PC-9 (cell line): ENCODE data around the gene MON1B. TPM values are rescaled to one million over a fixed set of nuclear protein-coding genes. Genes with fewer than 3 reads are reported as not detected.

ENCODE experiments used
- Bru-seq: library from RNA; stranded (reverse); fragments of 400-500 nt; gene quantifications from one replicate; lab custom pipeline; 2021; lab: Mats Ljungman, UMichigan
- BruChase-seq, 2 experiments: library from RNA; stranded (reverse); fragments of 400-500 nt; gene quantifications; one replicate each; lab custom pipeline; 2021; lab: Mats Ljungman, UMichigan
- BruUV-seq: library from RNA; stranded (reverse); fragments of 400-500 nt; replicated peaks from 2 replicates; lab custom pipeline; 2021; lab: Mats Ljungman, UMichigan
- CTCF ChIA-PET: fragments of 300-600 bp; sonication (Branson Sonifier 250); formaldehyde crosslinking; loops from one replicate; lab custom pipeline; 2022; ENCODE audit warnings: antibody characterized with exemption; lab: Charles Lee
- POLR2A ChIA-PET: fragments of 300-600 bp; sonication (Branson Sonifier 250); formaldehyde crosslinking; loops from one replicate; lab custom pipeline; 2022; ENCODE audit warnings: antibody characterized with exemption; ENCODE audit not compliant: unreplicated experiment; lab: Charles Lee
- DNase-seq, 2 experiments: peaks; one replicate each; pipeline versions ENCODE4 v3.0.0 to v3.0.0-alpha.2; 2015 to 2022; ENCODE audit warnings: mixed read lengths in 1 of 2
- H2AFZ ChIP-seq: fragments of 200-600 bp; sonication (generic); 2 replicates; pipeline ENCODE4 v1.8.1; 2017; ENCODE audit warnings: antibody characterized with exemption
- H3F3A ChIP-seq: fragments of 200-600 bp; sonication (generic); 2 replicates; pipeline ENCODE4 v1.8.1; 2017; ENCODE audit warnings: antibody characterized with exemption, mild to moderate bottlenecking, low read depth; ENCODE audit not compliant: insufficient read depth
- H3K27ac ChIP-seq: fragments of 200-600 bp; sonication (generic); 2 replicates; pipeline ENCODE4 v1.6.1; 2016; ENCODE audit warnings: mixed run types
- H3K27me3 ChIP-seq: fragments of 200-600 bp; sonication (generic); 2 replicates; pipeline ENCODE4 v1.6.1; 2016; ENCODE audit warnings: low read depth, mixed run types; ENCODE audit not compliant: insufficient read depth
- H3K36me3 ChIP-seq: fragments of 200-600 bp; sonication (generic); 2 replicates; pipeline ENCODE4 v1.6.1; 2016; ENCODE audit warnings: low read depth, mixed run types
- H3K4me1 ChIP-seq: fragments of 200-600 bp; sonication (generic); replicated peaks from 2 replicates; pipeline ENCODE4 v1.6.1; 2016; ENCODE audit warnings: mixed run types; ENCODE audit not compliant: insufficient read depth
- H3K4me2 ChIP-seq: fragments of 200-600 bp; sonication (generic); 2 replicates; pipeline ENCODE4 v1.6.1; 2017; ENCODE audit warnings: mixed run types
- H3K4me3 ChIP-seq: fragments of 200-600 bp; sonication (generic); 2 replicates; pipeline ENCODE4 v1.6.1; 2016; ENCODE audit warnings: mixed run types
- H3K79me2 ChIP-seq: fragments of 200-600 bp; sonication (generic); 2 replicates; pipeline ENCODE4 v1.6.1; 2017; ENCODE audit warnings: low read depth, mixed run types
- H3K9me2 ChIP-seq: fragments of 200-600 bp; sonication (generic); 2 replicates; pipeline ENCODE4 v1.8.1; 2017; ENCODE audit warnings: mild to moderate bottlenecking; ENCODE audit not compliant: insufficient read depth
- H3K9me3 ChIP-seq: fragments of 200-600 bp; sonication (generic); 2 replicates; pipeline ENCODE4 v1.8.1; 2016; ENCODE audit warnings: low read depth; ENCODE audit not compliant: insufficient read depth
- H4K20me1 ChIP-seq: fragments of 200-600 bp; sonication (generic); 2 replicates; pipeline ENCODE4 v1.8.1; 2017; ENCODE audit not compliant: insufficient read depth
- CTCF ChIP-seq: fragments of 200-600 bp; sonication (generic); conservative IDR thresholded peaks from 2 replicates; pipeline ENCODE4 v1.6.1; 2017; ENCODE audit warnings: mixed run types, antibody characterized with exemption, mild to moderate bottlenecking, moderate library complexity
- EZH2 ChIP-seq: fragments of 200-600 bp; sonication (generic); IDR thresholded peaks from 2 replicates; pipeline ENCODE4 v1.8.0; 2017; ENCODE audit warnings: antibody characterized with exemption, low read depth
- intact Hi-C: fragments of 100-400 bp; cut with micrococcal nuclease; formaldehyde crosslinking; loops from one replicate; pipeline ENCODE4 v1.10.0; 2022; ENCODE audit not compliant: unreplicated experiment
- long read RNA-seq: library from polyadenylated mRNA; stranded (forward); transcript quantifications from one replicate; pipeline ENCODE4 v2.0.0, GENCODE V29; 2022
- total RNA-seq: library from RNA; stranded (reverse); gene quantifications from 2 replicates; pipeline ENCODE4 v1.2.3, GENCODE V29; 2021

Gene MON1B
- 57.2 and 57.5 TPM in 2 replicates for total RNA-seq
- percentile 80 among the genes with signal in this experiment for Bru-seq, nascent RNA
- BruChase-seq, experiment 1, labeled RNA remaining after a 2-hour chase = percentile 88 among the genes with signal in this experiment
- BruChase-seq, experiment 2, labeled RNA remaining after a 6-hour chase = percentile 94 among the genes with signal in this experiment
- long read RNA-seq, full-length matches to known transcripts = 25 of 46 reads
- long read RNA-seq, partial matches to known transcripts = 16 of 46 reads
- long read RNA-seq, other reads (novel, unspliced or antisense) = 5 of 46 reads

- Histone ChIP-seq H3K4me1 (peaks cover 6% of the 10 kb centered on the region), H3K79me2 (peaks cover 26% of the 10 kb centered on the region), H3K27me3 (no peaks in the 10 kb centered on the region), H3K9me2 (no peaks in the 10 kb centered on the region), H3K27ac (peak within 1 kb of the TSS; percentile 91), H2AFZ (peak within 1 kb of the TSS; percentile 97), H3K4me2 (peak within 1 kb of the TSS; percentile 93), H3K36me3 (no peaks in the 10 kb centered on the region), H3K4me3 (peak within 1 kb of the TSS; percentile 87), H3F3A (peaks cover 3% of the 10 kb centered on the region; the same call in 1 of the 2 replicates), H3K9me3 (no peaks in the 10 kb centered on the region), H4K20me1 (no peaks in the 10 kb centered on the region)
- intact Hi-C loops = loop anchor here (2.0 kb wide), 1 partner anchor 22 kb away; no protein-coding TSS in a partner anchor
- TF ChIP-seq EZH2 (no peak), CTCF (no peak)
- POLR2A ChIA-PET = interaction anchor here (0.6 kb wide), 2 partner anchors 16 to 25 kb away, joined by 4 to 5 read pairs; no protein-coding TSS in a partner anchor
- DNase-seq = peak; percentile 93 to 97
- BruUV-seq = no TSS peak
- CTCF ChIA-PET = no interaction called here
These were observed at the start of gene MON1B for GRCh38 chr16:77190478-77191258. Gene MON1B, plus strand, starts transcription at chr16:77191190. Its CDS starts 296 bp downstream, at chr16:77191486.

- no peak overlapping the region for H3K4me3 ChIP-seq
- DNase-seq = no peak
- intact Hi-C loops = no loop called here
- no peak overlapping the region for H2AFZ ChIP-seq
- H3K4me1 ChIP-seq = no peaks in the 10 kb centered on the region
- no peaks in the 10 kb centered on the region for H3K36me3 ChIP-seq
- ChIA-PET POLR2A (no interaction called here), CTCF (no interaction called here)
- H3K27me3 ChIP-seq = 0 out of 2 replicates have a peak, but pooled peaks cover 2% of the 10 kb centered on the region
- TF ChIP-seq CTCF (no peak), EZH2 (no peak)
- no peak overlapping the region for H3K27ac ChIP-seq
- H3K79me2 ChIP-seq = no peaks in the 10 kb centered on the region
- no peaks in the 10 kb centered on the region for H3F3A ChIP-seq
- H4K20me1 ChIP-seq = no peaks in the 10 kb centered on the region
- H3K9me3 ChIP-seq = no peaks in the 10 kb centered on the region
- no peaks in the 10 kb centered on the region for H3K9me2 ChIP-seq
- no peak overlapping the region for H3K4me2 ChIP-seq
- no TSS peak for BruUV-seq
These were observed 47.6 kb upstream of the MON1B start for GRCh38 chr16:77143364-77143763.

GRCh38 chr16:77148121-77148520 is 42.9 kb upstream of the MON1B start:
- no peaks in the 10 kb centered on the region for H3K79me2 ChIP-seq
- H3K9me2 ChIP-seq = no peaks in the 10 kb centered on the region
- CTCF ChIA-PET = no interaction called here
- DNase-seq = no peak
- intact Hi-C loops = no loop called here
- peaks cover 31% of the 10 kb centered on the region for H3K27me3 ChIP-seq
- H3K9me3 ChIP-seq = no peaks in the 10 kb centered on the region
- no peak overlapping the region for H3K4me3 ChIP-seq
- no peaks in the 10 kb centered on the region for H3F3A ChIP-seq
- H3K27ac ChIP-seq = no peak overlapping the region
- H3K4me2 ChIP-seq = no peak overlapping the region
- no peak overlapping the region for H2AFZ ChIP-seq
- POLR2A ChIA-PET = no interaction called here
- no peaks in the 10 kb centered on the region for H3K4me1 ChIP-seq
- H3K36me3 ChIP-seq = no peaks in the 10 kb centered on the region
- TF ChIP-seq CTCF (no peak), EZH2 (no peak)
- BruUV-seq = no TSS peak
- no peaks in the 10 kb centered on the region for H4K20me1 ChIP-seq
